NOMO-1 treated with dmso at 0.1 percent for 144 hours (cell line): ENCODE data around the gene ZFP30.

Experiments
- DNase-seq: peaks from one replicate; lab custom pipeline; 2025; ENCODE audit not compliant: unreplicated experiment; lab: John Stamatoyannopoulos, UW

Gene ZFP30

GRCh38 chr19:37564624-37565369 is 90.5 kb downstream of the ZFP30 start:
- DNase-seq: no peak
